ENCODE measurements around the gene AGMAT. TPM values are rescaled to one million over a fixed set of nuclear protein-coding genes. Genes with fewer than 3 reads are reported as not detected.

AGMAT gene
- total RNA-seq, 1 donor from 2014 or later: 0.82 TPM

- Mint-ChIP-seq H3K27ac (ENCODE audit: unreplicated experiment) (peak overlapping the region; percentile 88), H3K27me3 (ENCODE audit: low read depth) (no peaks in the 10 kb centered on the region), H3K4me3 (ENCODE audit: unreplicated experiment) (no peak overlapping the region), H3K9me3 (ENCODE audit: low read depth) (no peaks in the 10 kb centered on the region), H3K36me3 (ENCODE audit: low read depth) (peaks cover 27% of the 10 kb centered on the region), H3K4me1 (ENCODE audit: low read depth) (peaks cover 24% of the 10 kb centered on the region)
- no peak for TF ChIP-seq CTCF (IDR thresholded peaks at IDR 0.05)
- no peak for DNase-seq (ENCODE audit: low spot score)
These were observed 42.2 kb downstream of the AGMAT start for GRCh38 chr1:15542388-15543250.

- H3K27me3 Mint-ChIP-seq (ENCODE audit: low read depth): no peaks in the 10 kb centered on the region
- H3K36me3 Mint-ChIP-seq (ENCODE audit: low read depth): peaks cover 30% of the 10 kb centered on the region
- no peak overlapping the region for H3K4me3 Mint-ChIP-seq (ENCODE audit: unreplicated experiment)
- TF ChIP-seq CTCF (IDR thresholded peaks at IDR 0.05): no peak
- H3K4me1 Mint-ChIP-seq (ENCODE audit: low read depth): peaks cover 24% of the 10 kb centered on the region
- H3K27ac Mint-ChIP-seq (ENCODE audit: unreplicated experiment): no peak overlapping the region
- no peak for DNase-seq (ENCODE audit: low spot score)
- no peaks in the 10 kb centered on the region for H3K9me3 Mint-ChIP-seq (ENCODE audit: low read depth)
These were observed 43.5 kb downstream of the AGMAT start for GRCh38 chr1:15541231-15541792.

GRCh38 chr1:15540186-15540585 is 44.7 kb downstream of the AGMAT start:
- Mint-ChIP-seq H3K27ac (ENCODE audit: unreplicated experiment) (peak overlapping the region; percentile 73), H3K4me1 (ENCODE audit: low read depth) (peaks cover 24% of the 10 kb centered on the region), H3K36me3 (ENCODE audit: low read depth) (peaks cover 28% of the 10 kb centered on the region), H3K9me3 (ENCODE audit: low read depth) (no peaks in the 10 kb centered on the region), H3K27me3 (ENCODE audit: low read depth) (no peaks in the 10 kb centered on the region), H3K4me3 (ENCODE audit: unreplicated experiment) (no peak overlapping the region)
- no peak for DNase-seq (ENCODE audit: low spot score)
- TF ChIP-seq CTCF (IDR thresholded peaks at IDR 0.05): no peak

- Mint-ChIP-seq H3K27ac (ENCODE audit: unreplicated experiment) (no peak overlapping the region), H3K36me3 (ENCODE audit: low read depth) (peaks cover 25% of the 10 kb centered on the region), H3K27me3 (ENCODE audit: low read depth) (no peaks in the 10 kb centered on the region), H3K4me1 (ENCODE audit: low read depth) (peaks cover 17% of the 10 kb centered on the region), H3K9me3 (ENCODE audit: low read depth) (no peaks in the 10 kb centered on the region), H3K4me3 (ENCODE audit: unreplicated experiment) (no peak overlapping the region)
- DNase-seq (ENCODE audit: low spot score): no peak
- no peak for TF ChIP-seq CTCF (IDR thresholded peaks at IDR 0.05)
These were observed 46.1 kb downstream of the AGMAT start for GRCh38 chr1:15538771-15539170.

GRCh38 chr1:15531682-15532081 is 53.2 kb downstream of the AGMAT start:
- no peak overlapping the region for H3K27ac Mint-ChIP-seq (ENCODE audit: unreplicated experiment)
- no peak for TF ChIP-seq CTCF (IDR thresholded peaks at IDR 0.05)
- peaks cover 10% of the 10 kb centered on the region for H3K36me3 Mint-ChIP-seq (ENCODE audit: low read depth)
- H3K27me3 Mint-ChIP-seq (ENCODE audit: low read depth): no peaks in the 10 kb centered on the region
- DNase-seq (ENCODE audit: low spot score): no peak
- H3K4me3 Mint-ChIP-seq (ENCODE audit: unreplicated experiment): no peak overlapping the region
- H3K9me3 Mint-ChIP-seq (ENCODE audit: low read depth): no peaks in the 10 kb centered on the region
- peaks cover 16% of the 10 kb centered on the region for H3K4me1 Mint-ChIP-seq (ENCODE audit: low read depth)
